Nephron progenitor cell (in vitro differentiated cells): ENCODE measurements around the gene PKN2.

Experiments used
- DNase-seq: peaks from one replicate; pipeline ENCODE4 v3.0.0; 2021
- H3K27ac Mint-ChIP-seq: 2 replicates; pipeline ENCODE4 v1.8.0; 2021; ENCODE audit warnings: mild to moderate bottlenecking, moderate library complexity, mixed read lengths
- H3K27me3 Mint-ChIP-seq: 2 replicates; pipeline ENCODE4 v1.8.0; 2021; ENCODE audit warnings: mild to moderate bottlenecking, low read depth, mixed read lengths; ENCODE audit not compliant: poor library complexity
- H3K36me3 Mint-ChIP-seq: 2 replicates; pipeline ENCODE4 v1.8.0; 2021; ENCODE audit warnings: low read depth, mixed read lengths
- H3K4me1 Mint-ChIP-seq: 2 replicates; pipeline ENCODE4 v1.8.0; 2021; ENCODE audit warnings: mixed read lengths
- H3K4me3 Mint-ChIP-seq: 2 replicates; pipeline ENCODE4 v1.8.0; 2021; ENCODE audit warnings: mild to moderate bottlenecking, moderate library complexity, mixed read lengths
- H3K9me3 Mint-ChIP-seq: 2 replicates; pipeline ENCODE4 v1.8.0; 2021; ENCODE audit warnings: mild to moderate bottlenecking, moderate library complexity, mixed read lengths
- TF ChIP-seq, protein P1 (sequence below): fragments of 200-600 bp; sonication (generic); IDR thresholded peaks from 2 replicates; pipeline ENCODE4 v1.5.0; 2021; ENCODE audit warnings: antibody characterized with exemption

The PKN2 gene

DNA sequence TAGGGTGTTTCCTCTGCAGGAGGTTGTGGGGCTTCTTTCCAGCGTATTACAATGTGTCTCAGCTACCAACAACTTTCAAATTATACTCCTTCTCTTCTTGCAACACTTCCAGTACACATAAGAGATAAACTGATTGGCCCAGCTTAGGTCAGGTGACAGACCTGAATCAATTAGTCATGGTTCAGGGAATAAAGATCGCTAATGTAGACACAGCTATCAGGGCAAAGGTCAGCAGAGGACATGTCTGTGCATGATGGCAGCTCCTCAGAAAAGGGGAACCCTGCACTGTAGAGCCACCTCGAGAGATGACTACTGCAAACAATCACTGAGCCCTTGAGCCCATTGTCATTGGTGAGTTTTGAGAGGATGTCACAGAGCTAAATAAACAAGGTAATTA, 36.8 kb upstream of the PKN2 start:
- TF ChIP-seq, protein P1, sequence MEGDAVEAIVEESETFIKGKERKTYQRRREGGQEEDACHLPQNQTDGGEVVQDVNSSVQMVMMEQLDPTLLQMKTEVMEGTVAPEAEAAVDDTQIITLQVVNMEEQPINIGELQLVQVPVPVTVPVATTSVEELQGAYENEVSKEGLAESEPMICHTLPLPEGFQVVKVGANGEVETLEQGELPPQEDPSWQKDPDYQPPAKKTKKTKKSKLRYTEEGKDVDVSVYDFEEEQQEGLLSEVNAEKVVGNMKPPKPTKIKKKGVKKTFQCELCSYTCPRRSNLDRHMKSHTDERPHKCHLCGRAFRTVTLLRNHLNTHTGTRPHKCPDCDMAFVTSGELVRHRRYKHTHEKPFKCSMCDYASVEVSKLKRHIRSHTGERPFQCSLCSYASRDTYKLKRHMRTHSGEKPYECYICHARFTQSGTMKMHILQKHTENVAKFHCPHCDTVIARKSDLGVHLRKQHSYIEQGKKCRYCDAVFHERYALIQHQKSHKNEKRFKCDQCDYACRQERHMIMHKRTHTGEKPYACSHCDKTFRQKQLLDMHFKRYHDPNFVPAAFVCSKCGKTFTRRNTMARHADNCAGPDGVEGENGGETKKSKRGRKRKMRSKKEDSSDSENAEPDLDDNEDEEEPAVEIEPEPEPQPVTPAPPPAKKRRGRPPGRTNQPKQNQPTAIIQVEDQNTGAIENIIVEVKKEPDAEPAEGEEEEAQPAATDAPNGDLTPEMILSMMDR: no peak
- Mint-ChIP-seq H3K9me3 (no peaks in the 10 kb centered on the region), H3K4me3 (no peak overlapping the region), H3K27me3 (peaks cover 5% of the 10 kb centered on the region), H3K36me3 (no peaks in the 10 kb centered on the region), H3K27ac (no peak overlapping the region), H3K4me1 (peaks cover 28% of the 10 kb centered on the region)
- no peak for DNase-seq

DNA sequence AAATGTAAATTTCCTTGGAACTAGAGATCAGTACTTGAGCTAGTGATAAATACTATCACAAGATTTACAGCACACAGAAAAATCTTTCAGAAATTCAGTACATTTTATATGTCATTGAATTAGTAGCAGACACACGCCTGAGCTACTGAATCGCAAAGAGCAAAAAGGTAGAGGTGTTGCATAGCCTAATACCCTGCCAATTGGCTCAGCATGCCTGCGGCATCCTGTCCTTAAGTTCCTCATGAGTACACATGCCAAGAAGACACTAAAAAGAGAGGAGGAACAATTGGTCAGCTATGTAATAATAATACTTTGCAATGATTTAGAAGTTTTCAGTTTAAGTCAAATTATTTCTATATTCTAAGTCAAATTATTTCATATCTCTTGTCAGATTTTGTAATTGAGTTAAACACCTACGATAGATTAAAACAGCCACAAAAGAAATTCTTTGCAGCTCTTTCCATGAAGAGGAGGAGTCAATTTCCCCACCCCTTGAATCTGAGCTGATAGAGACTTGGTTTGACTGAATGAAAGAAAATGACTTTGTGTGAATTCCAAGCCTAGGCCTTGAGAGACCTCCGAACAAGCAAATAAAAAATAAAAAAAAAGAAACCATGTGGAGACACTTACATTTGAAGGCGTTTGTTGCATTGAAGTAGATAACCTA, 36.2 kb upstream of the PKN2 start:
- H3K36me3 Mint-ChIP-seq: no peaks in the 10 kb centered on the region
- TF ChIP-seq, protein P1: no peak
- no peak for DNase-seq
- no peak overlapping the region for H3K27ac Mint-ChIP-seq
- H3K9me3 Mint-ChIP-seq: no peaks in the 10 kb centered on the region
- H3K4me1 Mint-ChIP-seq: peaks cover 28% of the 10 kb centered on the region
- no peak overlapping the region for H3K4me3 Mint-ChIP-seq
- H3K27me3 Mint-ChIP-seq: peaks cover 5% of the 10 kb centered on the region

DNA sequence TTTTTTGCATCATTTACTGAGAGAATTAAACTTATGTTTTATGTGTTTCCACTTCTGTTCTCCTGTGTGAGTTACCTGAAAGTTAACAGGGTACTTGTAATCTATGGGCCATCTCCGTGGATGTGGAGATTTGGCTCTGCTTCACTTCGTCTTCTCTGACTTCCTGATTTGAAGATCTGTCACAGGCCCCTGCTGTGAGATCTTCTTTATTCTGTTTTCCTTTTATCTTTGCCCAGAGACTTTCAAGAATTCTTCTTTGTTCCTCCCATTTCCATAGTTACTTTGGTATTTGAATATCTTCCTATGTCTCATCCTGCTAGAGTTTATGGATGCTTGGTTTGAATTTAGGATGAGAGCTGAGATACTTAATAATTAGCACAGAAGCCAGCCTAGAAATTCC, 35.4 kb upstream of the PKN2 start:
- peaks cover 28% of the 10 kb centered on the region for H3K4me1 Mint-ChIP-seq
- no peaks in the 10 kb centered on the region for H3K36me3 Mint-ChIP-seq
- no peak overlapping the region for H3K27ac Mint-ChIP-seq
- H3K9me3 Mint-ChIP-seq: no peaks in the 10 kb centered on the region
- TF ChIP-seq, protein P1: no peak
- no peak for DNase-seq
- H3K27me3 Mint-ChIP-seq: peaks cover 5% of the 10 kb centered on the region
- no peak overlapping the region for H3K4me3 Mint-ChIP-seq

DNA sequence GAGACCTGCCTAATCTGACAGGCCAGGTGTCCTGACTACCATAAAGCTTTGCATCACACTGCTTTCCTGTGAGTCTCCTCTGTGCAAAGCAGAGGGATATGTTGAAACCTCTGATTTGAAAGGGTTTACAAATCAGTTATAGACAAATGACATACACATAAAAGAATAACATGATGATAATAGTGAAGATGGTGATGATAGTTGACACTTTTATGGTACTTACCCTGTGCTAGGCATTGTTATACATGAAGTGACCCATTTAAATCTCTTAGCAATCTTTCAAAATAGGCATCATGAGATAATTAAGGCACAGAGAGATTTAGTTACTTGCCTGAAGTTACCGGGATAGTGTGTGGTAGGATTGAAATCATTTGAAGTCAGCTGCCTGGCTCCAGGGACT, 34.1 kb upstream of the PKN2 start:
- Mint-ChIP-seq H3K27me3 (peaks cover 4% of the 10 kb centered on the region), H3K4me1 (peaks cover 28% of the 10 kb centered on the region), H3K4me3 (no peak overlapping the region), H3K36me3 (no peaks in the 10 kb centered on the region), H3K9me3 (no peaks in the 10 kb centered on the region), H3K27ac (no peak overlapping the region)
- TF ChIP-seq, protein P1: no peak
- no peak for DNase-seq

GRCh38 chr1:88650676-88651418, 33.2 kb upstream of the PKN2 start:
- no peak for DNase-seq
- no peaks in the 10 kb centered on the region for H3K9me3 Mint-ChIP-seq
- no peaks in the 10 kb centered on the region for H3K27me3 Mint-ChIP-seq
- H3K4me3 Mint-ChIP-seq: no peak overlapping the region
- TF ChIP-seq, protein P1: no peak
- peaks cover 28% of the 10 kb centered on the region for H3K4me1 Mint-ChIP-seq
- H3K27ac Mint-ChIP-seq: peak overlapping the region; percentile 7
- no peaks in the 10 kb centered on the region for H3K36me3 Mint-ChIP-seq

- Mint-ChIP-seq H3K9me3 (no peaks in the 10 kb centered on the region), H3K36me3 (no peaks in the 10 kb centered on the region), H3K27ac (no peak overlapping the region), H3K27me3 (no peaks in the 10 kb centered on the region), H3K4me3 (no peak overlapping the region), H3K4me1 (peaks cover 7% of the 10 kb centered on the region)
- no peak for DNase-seq
- TF ChIP-seq, protein P1: no peak
These were observed 28.9 kb upstream of the PKN2 start for GRCh38 chr1:88655140-88655539.
